GM12878 (cell line): ENCODE results near the gene STRIP2.

ENCODE experiments used
- BHLHE40 ChIP-seq, 2 experiments: fragments of 450-650 bp in 1 of 2; IDR thresholded peaks; 2 replicates each; pipeline ENCODE4 v1.6.1; 2011 to 2017; ENCODE audit warnings: low read depth in 2 of 2, borderline replicate concordance in 1 of 2, improper control_type of control experiment in 1 of 2, low read length in 1 of 2, mild to moderate bottlenecking in 1 of 2
- EP300 ChIP-seq, 2 experiments: fragments of 150-350 bp in 1 of 2; IDR thresholded peaks; 2 replicates each; pipeline ENCODE4 v1.6.1; 2011 to 2012; ENCODE audit warnings: low read depth in 2 of 2, low read length in 2 of 2, borderline replicate concordance in 1 of 2, improper control_type of control experiment in 1 of 2, inconsistent platforms in 1 of 2; ENCODE audit not compliant: control insufficient read depth in 1 of 2
- NR2C2 ChIP-seq: IDR thresholded peaks from 2 replicates; pipeline ENCODE4 v1.6.1; 2011; ENCODE audit warnings: borderline replicate concordance, low read depth; ENCODE audit not compliant: control insufficient read depth, insufficient read length
- POLR2A ChIP-seq: IDR thresholded peaks from 2 replicates; pipeline ENCODE4 v1.6.1; 2011; ENCODE audit warnings: low read depth, mild to moderate bottlenecking, low read length
- POLR2AphosphoS5 ChIP-seq: IDR thresholded peaks from 2 replicates; pipeline ENCODE4 v1.6.1; 2011; ENCODE audit warnings: mild to moderate bottlenecking, low read length, inconsistent platforms
- PRDM15 ChIP-seq: fragments of 450-650 bp; formaldehyde crosslinking; IDR thresholded peaks from 2 replicates; pipeline ENCODE4 v1.4.0; 2020; ENCODE audit warnings: mild to moderate bottlenecking, moderate library complexity
- RAD21 ChIP-seq: IDR thresholded peaks from 2 replicates; pipeline ENCODE4 v1.6.1; 2011; ENCODE audit warnings: mild to moderate bottlenecking, low read depth, low read length, moderate library complexity; ENCODE audit not compliant: insufficient read depth
- YY1 ChIP-seq: IDR thresholded peaks from 2 replicates; pipeline ENCODE4 v1.6.1; 2011; ENCODE audit warnings: low read depth, mild to moderate bottlenecking, low read length

GRCh38 chr7:129462420-129462819 lies 28.2 kb downstream of the STRIP2 start:
- no peak for TF ChIP-seq EP300 (IDR thresholded peaks at IDR 0.05; ENCODE audit: borderline replicate concordance in 1 of 2, control insufficient read depth in 1 of 2, low read depth in 2 of 2, low read length in 2 of 2)
- TF ChIP-seq NR2C2, result no peak
- TF ChIP-seq POLR2AphosphoS5, result no peak
- TF ChIP-seq BHLHE40 (IDR thresholded peaks at IDR 0.05; ENCODE audit: borderline replicate concordance in 1 of 2, low read depth in 2 of 2, low read length in 1 of 2), result no peak
- no peak for TF ChIP-seq YY1
- no peak for TF ChIP-seq RAD21
- no peak for TF ChIP-seq POLR2A
- no peak for TF ChIP-seq PRDM15 (CRISPR knock-in tag)
